COLO668 (cell line): ENCODE data around the gene FOXF2.

Experiments used
- DNase-seq: peaks from one replicate; lab custom pipeline; 2025; ENCODE audit not compliant: unreplicated experiment; lab: John Stamatoyannopoulos, UW

FOXF2 gene

DNA sequence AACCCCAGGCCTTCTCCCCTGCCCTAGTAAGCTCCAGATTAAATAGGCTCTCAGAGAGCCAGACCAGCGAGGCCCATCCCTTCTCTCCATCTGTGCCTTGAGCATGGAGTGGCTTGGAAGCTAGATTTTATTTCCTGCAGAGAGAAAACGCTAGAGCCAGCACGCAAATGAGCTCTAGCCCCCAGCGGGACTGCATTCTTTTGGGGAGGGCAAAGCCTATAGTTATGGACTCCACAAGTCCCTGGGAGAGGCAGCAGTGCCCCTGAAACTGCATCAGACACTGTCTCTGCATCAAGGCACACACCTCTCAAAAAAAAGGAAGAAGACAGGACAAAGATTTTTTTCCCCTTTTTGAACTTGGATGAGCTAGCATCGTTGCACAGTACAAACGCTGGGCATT is 15.8 kb downstream of the FOXF2 start:
- no peak for DNase-seq

DNA sequence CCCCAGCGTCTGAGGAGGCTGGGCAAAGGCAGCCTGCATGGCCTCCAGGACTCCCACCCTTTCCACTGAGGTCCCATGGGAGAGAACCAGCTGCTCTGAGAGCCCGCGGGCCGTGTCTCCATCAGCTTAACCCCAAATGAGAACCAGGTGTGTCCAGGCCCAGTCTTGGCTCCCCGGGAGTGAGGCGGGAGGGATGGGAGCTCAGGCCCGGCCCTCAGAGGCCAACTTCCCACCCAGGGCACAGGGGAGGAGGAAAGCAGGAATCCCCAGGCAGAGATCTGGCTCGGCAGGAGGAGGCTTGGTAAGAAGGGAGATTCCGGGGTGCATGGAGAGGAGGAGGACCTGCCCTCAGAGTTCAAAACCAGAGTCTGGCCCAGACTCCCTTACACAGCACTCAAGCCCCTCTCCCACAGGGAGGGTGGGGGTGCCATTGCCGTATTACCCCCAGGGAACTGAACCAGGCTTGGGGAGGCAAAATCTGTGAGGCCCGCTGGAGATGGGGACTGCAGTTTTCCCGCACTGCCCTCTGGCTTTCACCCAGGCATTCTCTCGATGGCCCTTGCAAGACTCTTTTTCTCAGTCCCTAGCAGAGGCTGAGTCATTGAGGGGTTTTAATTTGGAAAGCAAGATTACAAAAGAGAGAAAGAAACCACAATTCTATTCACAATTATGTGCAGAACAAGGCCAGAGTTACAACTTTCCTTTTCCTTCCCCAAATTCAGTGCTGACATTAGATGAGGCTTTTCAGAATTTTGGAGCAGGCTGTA is 17.1 kb downstream of the FOXF2 start:
- DNase-seq, result no peak

DNA sequence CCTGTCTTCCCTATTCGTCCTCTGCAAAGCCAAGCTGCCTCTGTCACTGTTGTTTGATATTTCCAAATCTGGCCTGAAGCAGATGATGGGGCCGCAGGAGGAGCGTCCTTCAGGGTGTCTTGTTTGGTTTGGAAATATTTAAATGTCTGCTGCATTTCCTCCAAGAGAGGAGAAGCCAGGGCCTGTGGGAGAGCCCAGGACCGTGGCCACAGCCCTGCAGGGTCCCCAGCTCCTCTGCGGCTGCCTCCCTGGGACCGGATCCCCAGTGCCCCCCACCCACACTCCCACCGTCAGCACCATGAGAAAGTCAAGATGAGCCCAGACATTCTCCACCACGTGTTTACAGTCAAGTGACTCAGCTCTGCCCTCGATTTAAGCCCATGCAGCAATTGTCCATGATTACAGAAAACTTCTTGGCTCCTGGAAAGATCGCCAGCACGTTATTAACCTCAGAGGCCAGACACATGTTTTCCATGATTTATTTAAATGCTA is 18.2 kb downstream of the FOXF2 start:
- DNase-seq, result no peak

DNA sequence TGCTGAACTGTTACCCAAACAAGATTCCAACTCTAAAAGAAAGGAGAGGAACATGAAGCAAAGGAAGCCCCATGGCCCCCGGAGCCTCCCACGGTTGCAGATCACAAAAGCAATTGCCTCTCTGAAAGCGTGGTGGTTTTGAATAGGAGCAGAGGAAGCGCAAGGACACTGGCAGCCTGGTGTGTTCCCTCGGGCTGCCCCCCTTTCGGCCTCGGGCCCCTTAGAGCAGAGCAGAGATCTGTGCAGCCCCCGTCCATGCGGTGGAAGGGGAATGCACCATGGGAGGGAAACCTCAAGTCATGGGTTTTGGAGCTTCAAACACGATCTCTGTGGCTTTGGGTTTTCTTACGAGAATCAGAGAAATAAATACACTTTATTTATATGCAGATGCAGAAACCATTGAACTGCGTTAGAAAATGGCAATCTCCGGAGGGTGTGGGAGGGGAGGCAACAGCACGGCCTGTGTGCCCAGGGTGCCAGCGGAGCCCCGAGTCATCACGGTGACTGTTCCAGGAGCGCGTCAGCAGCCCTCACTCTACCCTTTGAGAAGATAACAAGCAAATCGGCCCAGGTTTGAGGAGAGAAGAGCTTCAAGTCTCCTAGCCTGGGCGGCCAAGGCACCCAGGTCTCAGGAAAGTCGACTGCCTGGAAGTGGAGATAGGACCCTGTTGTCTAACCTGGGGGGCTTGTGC is 20.5 kb downstream of the FOXF2 start:
- DNase-seq, result no peak

DNA sequence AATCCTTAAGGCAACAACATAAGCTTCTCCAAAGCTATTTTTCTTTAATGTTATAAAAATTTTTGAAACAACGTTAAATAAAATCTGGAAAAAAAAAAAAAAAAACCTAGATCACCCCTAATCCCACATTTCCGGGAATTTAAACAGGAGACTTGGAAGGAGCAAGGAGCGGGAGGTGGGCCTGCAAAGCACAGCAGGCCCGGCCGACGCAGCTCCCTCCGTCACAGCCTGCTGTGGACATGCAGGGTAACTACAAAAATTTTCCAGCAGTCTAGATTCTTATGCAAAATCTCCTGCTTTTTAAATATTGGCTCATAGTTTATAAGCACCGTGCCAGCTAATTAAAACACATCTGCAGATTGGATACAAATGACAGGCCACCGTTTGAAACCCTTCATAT is 23.5 kb downstream of the FOXF2 start:
- no peak for DNase-seq

DNA sequence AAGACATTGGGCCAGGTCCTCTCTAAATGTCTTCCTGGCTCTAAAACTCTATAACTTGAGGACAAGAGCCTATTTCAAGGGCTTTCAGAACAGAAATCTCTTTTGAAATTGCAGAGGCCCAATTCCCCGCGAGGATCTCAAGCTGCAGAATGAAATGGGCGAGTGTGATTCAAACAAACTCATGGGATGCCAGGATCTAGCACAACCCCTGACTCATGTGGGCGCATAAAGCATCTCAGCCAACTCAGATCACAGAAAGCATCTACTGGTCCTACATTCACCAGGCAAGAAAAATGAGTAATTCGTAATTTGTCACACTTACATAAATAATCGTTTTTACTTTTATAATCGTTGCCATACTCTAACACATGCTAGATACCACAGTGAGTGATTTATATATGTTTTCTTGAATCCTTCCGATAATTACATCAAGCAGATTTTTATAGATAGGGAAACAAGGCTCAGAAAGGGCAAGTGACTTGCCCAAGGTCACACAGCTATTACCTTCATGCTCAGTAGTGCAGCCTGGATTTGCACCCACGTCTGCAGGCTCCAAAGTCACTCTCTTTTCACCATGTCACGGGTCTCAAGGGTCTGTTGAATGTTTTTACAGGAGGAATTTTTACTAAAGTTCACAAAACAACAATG is 26.2 kb downstream of the FOXF2 start:
- no peak for DNase-seq

DNA sequence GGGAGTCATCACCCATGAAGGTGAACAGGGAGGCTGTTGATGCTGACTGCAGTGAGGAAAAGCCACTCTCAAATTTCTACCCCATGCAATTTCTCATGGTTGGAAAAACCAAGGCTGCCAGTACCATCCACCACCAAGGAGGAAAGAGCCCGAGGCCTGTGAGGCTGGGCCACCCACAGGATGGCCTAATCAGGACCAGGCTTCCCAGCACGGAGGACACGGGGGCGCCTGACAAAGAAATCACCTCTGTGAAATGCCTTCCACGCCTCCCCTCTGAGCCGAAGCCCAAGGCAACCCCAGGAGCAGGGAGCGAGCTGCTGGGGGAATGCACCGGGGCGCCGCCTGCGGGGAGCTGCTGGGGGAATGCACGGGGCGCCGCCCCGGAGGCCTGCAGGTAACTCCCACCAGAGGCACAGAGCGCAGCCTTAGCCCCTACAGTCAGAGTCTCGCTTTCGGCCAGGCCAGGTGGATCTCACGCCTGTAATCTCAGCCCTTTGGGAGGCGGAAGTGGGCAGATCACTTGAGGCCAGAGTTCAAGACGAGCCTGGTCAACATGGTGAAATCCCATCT is 26.9 kb downstream of the FOXF2 start:
- no peak for DNase-seq

DNA sequence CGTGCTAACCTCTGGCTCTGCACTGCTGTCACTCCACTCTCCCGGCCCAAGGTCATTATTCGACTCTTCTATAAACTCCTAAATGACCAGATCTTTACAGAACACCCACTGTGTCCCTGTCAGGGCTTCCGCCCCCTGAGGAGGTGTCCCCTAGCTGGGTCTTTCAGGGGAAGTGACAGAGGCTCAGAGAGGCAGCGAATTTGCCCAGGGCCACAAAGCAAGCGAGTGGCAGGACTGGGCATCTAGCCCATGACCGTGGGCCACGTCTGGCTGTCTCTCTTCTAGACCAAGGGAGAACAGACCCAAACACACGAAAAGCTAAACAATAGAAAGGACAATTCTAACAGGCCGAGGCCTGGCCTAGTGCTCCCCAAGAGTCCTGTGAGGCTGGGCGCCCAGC is 27.4 kb downstream of the FOXF2 start:
- no peak for DNase-seq

DNA sequence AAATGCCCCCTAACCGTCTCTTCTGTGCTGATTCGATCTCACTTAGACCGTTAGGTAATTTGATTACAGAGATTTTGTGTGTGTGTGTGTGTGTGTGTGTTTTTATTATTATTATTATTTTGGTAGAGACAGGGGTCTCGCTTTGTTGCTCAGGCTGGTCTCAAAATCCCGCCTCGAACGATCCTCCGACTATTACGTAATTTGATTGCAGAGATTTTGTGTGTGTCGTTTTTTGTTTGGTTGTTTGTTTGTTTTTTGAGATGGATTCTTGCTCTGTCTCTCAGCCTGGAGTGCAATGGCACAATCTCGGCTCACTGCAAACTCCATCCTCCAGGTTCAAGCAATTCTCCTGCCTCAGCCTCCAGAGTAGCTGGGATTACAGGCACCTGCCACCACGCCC is 28.3 kb downstream of the FOXF2 start:
- no peak for DNase-seq

DNA sequence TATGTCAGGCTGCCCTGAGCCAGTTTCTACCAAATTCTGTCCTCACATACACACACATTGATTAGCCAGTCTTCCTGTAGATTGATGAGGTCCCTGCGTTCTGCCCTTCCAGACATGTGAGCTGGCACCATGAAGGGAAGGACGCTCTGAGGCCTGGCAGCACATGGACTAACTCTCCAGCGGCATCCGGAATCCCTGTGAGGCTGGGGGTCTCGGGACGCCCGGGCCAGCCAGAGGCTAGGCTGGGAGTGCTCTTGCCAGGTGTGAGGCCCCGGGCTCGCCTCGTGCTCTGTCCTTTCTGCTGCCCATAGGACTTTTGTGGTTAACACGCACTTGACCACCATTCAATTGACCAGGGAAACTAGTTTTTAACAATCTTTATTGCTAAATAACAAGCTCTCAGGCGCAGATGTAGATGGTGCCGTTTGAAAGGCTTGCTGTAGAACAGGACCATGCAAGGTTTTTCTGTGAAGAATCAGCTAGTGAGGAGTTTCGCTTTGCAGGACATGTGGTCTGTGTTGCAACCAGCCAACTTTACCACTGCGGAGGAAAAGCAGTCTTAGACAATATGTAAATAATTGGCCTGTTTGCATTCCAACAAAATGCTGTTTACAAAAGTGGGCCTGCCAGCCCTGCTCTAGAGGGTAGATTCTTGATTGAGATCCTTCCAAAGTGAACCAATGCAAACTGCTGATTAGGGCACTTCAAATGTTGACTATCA is 29.3 kb downstream of the FOXF2 start:
- DNase-seq, result no peak

DNA sequence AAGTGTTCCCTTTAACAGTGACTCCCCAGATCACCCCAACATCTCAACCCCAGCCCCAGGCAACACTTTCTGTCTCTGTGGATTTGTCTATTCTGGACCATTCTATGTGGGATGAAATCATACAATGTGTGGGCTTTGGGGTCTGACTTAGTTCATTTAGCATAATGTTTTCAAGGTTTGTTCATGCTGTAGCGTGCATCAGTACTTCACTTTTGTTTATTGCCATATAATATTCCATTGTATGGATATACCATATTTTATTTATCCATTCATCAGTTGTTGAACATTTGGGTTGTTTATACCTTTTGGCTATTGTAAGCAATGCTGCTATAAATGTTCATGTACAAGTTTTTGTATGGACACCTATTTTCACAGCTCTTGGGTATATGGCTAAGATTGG is 31.0 kb downstream of the FOXF2 start:
- DNase-seq, result no peak

DNA sequence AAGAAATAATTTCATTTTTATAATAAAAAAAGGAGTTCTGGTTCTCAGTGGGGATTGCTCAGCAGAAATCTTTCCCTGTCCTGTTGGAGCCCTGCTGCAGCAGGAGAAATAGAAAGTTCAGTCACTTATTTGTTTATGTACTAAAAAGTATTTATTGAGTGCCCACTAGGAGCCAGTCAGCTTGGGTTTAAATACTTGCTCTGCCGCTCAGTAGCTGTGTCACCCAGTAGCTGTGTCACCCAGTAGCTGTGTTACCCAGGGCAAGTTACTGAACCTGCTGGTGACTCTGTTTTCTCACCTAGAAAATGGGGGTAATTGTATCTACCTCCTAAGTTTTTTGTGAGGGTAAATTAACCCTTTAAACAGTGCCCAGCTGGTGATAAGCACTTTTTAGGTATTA is 32.9 kb downstream of the FOXF2 start:
- DNase-seq, result no peak

DNA sequence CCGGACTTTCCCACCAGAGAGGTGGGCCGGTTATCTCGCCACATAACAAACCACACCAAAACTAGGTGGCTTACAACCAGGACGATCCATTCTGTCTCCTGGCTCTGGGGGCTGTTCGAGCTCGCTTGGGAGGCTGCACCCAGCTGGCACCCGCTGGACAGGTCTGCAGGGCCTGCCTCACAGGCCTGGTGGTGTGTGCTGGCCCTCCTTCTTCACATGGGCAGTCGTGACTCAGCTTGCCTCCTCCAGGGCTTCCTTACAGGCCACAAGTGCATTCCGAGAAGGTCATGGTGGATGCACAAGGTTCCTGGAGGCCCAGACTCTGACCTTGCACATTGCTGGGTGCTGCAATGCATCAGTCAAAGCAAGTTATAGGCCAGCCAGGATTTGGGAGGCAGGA is 34.2 kb downstream of the FOXF2 start:
- DNase-seq, result no peak

DNA sequence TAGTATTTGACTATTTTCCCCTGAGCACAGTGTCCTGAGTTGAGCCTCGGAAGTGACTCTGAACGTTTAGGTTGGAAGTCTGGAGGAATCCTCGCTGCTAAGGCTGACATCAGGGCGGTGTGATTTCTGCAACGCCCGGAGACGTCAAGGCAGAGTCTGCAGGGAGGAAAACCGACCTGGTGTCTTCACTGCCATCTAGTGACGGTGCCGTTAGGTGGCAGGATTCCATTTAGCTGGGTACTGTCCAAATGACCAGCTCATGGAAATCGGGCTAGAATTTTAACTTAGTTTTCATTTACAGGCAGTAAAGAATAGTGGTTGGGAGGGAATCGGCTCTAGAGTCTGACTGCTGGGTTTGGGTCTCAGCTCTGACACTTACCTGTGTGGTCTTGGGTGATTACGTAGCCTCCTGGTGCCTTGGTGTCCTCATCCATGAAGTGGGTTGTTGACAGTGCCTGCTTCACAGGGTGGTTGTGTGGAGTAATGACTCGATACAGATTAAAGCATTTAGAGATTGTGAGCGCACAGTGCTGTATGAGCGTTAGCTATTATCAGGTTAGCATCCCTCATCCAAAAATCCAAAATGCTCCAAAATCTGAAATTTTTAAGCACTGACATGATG is 35.0 kb downstream of the FOXF2 start:
- peak; percentile 4 for DNase-seq

DNA sequence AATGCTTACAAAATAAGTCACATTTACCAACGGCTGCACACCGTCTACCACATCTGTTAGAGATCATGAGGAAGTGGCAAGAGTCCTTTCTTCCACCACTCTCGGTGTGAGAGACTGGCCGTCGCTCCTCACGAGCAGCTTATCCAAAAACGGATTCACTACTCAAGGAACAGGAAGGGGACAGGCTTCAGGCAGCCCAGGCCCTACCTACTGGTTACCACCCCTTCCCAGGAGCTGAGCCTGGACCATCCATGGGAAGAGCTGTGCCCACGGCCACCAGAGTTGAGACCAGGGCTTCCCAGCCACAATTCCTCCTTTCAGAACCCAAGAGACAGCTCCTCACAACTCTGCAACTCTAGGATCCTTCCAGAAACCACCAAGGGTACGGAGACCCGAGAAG is 37.0 kb downstream of the FOXF2 start:
- DNase-seq, result no peak

DNA sequence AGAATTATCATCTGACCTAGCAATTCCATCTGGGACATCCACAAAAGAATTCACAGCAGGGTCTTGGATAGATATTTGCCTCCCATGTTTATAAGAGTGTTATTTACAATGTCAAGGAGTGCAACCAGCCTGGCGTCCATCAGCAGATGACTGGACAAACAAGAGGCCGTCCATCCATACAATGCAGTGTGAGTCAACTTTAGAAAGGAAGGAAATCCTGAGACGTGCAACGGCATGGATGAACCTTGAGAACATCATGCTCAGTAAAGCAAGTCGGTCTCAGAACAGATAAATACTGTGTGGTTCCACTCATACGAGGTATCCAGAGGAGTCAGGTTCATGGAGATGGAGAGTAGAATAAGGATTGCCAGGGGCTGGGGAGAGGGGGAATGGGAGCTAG is 46.4 kb downstream of the FOXF2 start:
- DNase-seq, result no peak

DNA sequence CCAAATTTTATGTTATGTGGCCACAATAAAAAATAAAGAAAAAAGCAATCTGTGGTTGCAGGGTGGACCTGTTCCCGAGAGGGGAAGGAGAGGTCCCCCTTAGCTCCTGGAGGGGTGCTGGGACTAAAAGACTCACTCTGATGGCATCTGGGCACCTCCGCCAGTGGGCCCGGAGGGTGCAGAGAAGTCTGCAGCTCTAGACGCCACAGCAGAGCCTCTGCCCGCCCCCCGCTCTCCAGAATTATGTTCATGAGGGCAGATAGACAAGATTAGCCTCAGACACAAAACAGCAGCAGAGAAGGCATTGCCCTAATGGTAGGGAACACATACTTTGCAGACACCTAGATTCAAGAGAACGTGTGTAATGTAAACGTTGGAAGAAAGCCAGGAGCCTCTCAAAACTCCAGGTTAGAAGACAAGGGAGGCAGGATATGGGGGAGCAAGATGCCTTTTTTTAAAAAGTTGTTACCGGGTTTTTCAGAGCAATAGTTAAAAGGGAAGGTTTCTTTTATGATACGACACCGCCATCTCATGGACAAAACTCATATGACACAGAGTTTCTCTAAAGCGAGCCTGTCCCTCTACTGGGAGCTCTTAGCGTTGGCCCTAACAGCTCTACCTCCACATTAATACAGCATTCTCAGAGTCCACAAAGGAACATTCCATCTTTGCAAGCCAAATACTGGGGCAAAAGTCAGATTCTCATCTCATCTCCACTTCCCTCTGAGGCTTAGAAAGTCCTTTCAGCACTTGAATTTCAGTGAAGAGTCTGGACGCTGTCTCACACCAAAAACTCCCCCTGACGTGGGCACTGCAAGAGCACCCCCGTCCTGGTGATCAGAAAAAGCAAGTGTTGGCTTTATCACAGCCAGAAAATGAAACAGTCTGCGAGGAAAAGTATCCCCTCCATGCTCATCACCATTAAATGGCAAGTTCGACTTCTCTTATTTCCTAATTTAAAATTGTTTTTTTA is 47.2 kb downstream of the FOXF2 start:
- DNase-seq, result peak; percentile 31

DNA sequence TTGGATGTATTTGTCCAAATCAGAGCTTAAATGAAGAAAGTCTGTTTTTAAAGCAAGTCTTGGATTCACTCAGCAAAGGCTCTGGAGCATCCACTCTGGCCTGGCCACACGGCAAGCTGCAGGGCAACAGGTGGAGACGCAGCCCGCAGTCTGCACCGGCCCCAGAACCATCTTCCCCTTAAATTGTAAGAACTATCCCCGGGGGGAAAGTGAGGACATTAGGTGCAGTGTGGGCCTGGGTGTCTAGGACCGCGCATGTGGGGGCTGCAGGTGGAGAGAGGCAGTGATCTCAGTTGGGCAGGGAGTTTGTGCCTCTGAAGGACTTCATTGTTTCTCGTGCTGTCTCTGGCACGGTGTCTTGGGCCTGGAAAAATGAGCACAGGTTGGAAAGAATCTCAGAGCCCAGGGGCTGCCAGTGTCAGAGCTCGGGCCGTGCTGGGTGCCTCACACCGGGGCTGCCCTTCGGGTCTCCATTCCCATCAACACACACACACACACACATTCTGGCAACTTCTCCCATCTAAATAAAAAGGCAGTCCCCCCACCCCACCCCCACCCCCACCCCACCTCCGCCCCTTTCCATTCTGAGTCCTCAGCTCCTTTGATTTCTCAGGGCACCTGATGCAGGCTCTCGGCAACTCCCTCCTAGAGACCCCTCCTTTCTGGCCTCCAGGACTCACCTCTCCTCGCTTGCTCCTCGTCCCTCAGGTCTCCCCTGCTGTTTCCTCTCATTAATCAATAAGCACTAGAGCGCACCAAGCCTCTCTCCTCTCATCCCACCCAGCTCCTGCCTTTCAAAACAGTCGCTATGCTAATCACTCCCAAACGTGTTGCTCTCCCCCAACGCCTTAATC is 48.4 kb downstream of the FOXF2 start:
- no peak for DNase-seq

DNA sequence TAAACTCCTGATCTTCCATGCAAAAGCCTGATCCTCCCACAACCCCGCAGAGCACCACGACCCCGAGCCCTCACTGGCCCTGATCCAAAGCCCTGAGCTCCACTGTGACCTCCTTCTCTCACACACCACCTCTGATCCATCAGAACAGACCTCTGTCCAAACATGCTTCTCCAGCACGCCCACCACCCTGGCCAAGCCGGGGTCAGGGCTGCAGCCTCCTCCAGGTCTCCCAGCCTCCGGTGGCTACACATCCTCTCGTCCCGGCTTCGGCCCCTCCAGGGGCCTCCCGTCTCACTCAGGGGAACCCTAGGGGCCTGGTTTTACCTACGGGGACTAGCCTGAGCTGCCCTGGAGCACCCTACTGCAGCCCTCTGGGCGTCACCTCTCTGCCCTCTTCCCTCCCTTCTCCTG is 49.1 kb downstream of the FOXF2 start:
- no peak for DNase-seq
